Measurements from ENCODE around the gene PPP1R9A.

Gene PPP1R9A

GRCh38 chr7:94943134-94943533 is 35.7 kb downstream of the PPP1R9A start:
- H3K4me3 ChIP-seq (ENCODE audit: low read depth, low read length), result no peak overlapping the region
- no peak for DNase-seq (ENCODE audit: low read depth)
- TF ChIP-seq, protein P1, sequence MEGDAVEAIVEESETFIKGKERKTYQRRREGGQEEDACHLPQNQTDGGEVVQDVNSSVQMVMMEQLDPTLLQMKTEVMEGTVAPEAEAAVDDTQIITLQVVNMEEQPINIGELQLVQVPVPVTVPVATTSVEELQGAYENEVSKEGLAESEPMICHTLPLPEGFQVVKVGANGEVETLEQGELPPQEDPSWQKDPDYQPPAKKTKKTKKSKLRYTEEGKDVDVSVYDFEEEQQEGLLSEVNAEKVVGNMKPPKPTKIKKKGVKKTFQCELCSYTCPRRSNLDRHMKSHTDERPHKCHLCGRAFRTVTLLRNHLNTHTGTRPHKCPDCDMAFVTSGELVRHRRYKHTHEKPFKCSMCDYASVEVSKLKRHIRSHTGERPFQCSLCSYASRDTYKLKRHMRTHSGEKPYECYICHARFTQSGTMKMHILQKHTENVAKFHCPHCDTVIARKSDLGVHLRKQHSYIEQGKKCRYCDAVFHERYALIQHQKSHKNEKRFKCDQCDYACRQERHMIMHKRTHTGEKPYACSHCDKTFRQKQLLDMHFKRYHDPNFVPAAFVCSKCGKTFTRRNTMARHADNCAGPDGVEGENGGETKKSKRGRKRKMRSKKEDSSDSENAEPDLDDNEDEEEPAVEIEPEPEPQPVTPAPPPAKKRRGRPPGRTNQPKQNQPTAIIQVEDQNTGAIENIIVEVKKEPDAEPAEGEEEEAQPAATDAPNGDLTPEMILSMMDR (IDR thresholded peaks at IDR 0.05; ENCODE audit: control insufficient read depth, extremely low read depth, insufficient read depth), result no peak

DNA sequence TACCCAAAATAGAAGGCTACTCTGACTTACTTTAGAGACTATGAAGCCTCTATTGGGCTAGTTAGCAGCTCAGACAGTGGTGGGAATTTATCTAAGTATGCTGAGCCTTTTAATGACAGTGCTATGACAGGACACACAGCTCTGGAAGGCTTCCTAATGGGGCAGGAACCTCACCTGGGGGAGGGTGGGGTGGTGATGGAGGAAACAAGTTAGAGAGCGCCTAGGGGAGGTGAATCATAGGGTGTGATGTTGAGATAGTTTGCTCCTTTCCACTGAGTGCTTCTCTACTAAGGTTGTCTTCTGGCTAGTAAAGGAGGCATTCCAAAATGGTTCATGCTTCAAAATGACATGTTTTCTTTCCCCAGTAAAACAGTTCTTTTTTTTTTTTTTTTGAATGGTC is 42.1 kb downstream of the PPP1R9A start:
- TF ChIP-seq, protein P1 (IDR thresholded peaks at IDR 0.05; ENCODE audit: control insufficient read depth, extremely low read depth, insufficient read depth), result no peak
- no peak for DNase-seq (ENCODE audit: low read depth)
- H3K4me3 ChIP-seq (ENCODE audit: low read depth, low read length), result no peak overlapping the region

GRCh38 chr7:94955807-94956206 is 48.4 kb downstream of the PPP1R9A start:
- TF ChIP-seq, protein P1 (IDR thresholded peaks at IDR 0.05; ENCODE audit: control insufficient read depth, extremely low read depth, insufficient read depth), result no peak
- no peak overlapping the region for H3K4me3 ChIP-seq (ENCODE audit: low read depth, low read length)
- DNase-seq (ENCODE audit: low read depth), result no peak

DNA sequence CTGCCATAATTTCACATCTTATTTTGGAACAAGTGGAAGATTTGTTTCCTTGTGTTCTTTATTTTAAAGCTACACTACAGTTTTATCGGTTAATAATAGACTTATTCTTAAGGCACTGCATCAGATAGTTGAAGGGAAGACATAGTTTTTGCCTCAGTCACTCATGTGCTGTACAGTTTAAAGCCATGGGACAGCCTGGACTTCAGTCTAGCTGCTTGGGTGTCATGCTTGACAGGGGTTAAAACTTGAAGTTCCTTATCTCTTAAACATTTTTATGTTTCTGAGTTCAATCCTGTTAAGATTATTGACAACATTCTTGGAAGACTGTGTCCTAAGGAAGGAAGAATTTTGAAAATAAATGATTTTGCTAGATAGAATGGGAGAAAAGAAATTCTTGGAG is 49.7 kb downstream of the PPP1R9A start:
- H3K4me3 ChIP-seq (ENCODE audit: low read depth, low read length), result no peak overlapping the region
- no peak for DNase-seq (ENCODE audit: low read depth)
- TF ChIP-seq, protein P1 (IDR thresholded peaks at IDR 0.05; ENCODE audit: control insufficient read depth, extremely low read depth, insufficient read depth), result no peak

DNA sequence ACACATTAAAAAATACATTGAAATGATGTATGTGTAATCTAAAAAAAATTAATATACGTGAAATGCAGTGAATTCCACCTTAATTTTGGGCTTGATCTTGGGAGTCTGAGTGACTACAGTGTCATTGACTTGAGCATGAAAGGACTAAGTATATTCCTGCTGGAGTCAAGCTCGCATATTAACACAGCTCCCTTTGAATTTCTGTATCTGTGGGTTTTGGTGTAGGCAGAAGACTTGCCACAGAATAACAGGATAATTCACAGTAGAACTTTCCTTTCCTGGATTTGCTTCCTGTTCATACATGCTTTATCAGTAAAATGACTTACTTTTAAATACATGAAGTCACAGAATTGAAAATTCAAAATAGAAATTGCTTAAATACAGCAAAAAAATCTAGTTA is 55.3 kb downstream of the PPP1R9A start:
- TF ChIP-seq, protein P1 (IDR thresholded peaks at IDR 0.05; ENCODE audit: control insufficient read depth, extremely low read depth, insufficient read depth), result no peak
- no peak overlapping the region for H3K4me3 ChIP-seq (ENCODE audit: low read depth, low read length)

GRCh38 chr7:94969434-94970084 is 62.2 kb downstream of the PPP1R9A start:
- DNase-seq (ENCODE audit: low read depth), result no peak
- TF ChIP-seq, protein P1 (IDR thresholded peaks at IDR 0.05; ENCODE audit: control insufficient read depth, extremely low read depth, insufficient read depth), result no peak

More for the DNA sequence above, 55.3 kb downstream of the PPP1R9A start:
- DNase-seq (ENCODE audit: low read depth), result no peak

GRCh38 chr7:94970085-94970576 is 62.7 kb downstream of the PPP1R9A start:
- DNase-seq (ENCODE audit: low read depth), result no peak
- no peak overlapping the region for H3K4me3 ChIP-seq (ENCODE audit: low read depth, low read length)
- TF ChIP-seq, protein P1 (IDR thresholded peaks at IDR 0.05; ENCODE audit: control insufficient read depth, extremely low read depth, insufficient read depth), result no peak

More at GRCh38 chr7:94969434-94970084, 62.2 kb downstream of the PPP1R9A start:
- no peak overlapping the region for H3K4me3 ChIP-seq (ENCODE audit: low read depth, low read length)

Data from LNCaP clone FGC (cell line).